Measurements from ENCODE around the gene CIZ1. TPM values are rescaled to one million over a fixed set of nuclear protein-coding genes. Genes with fewer than 3 reads are reported as not detected.
"Not testable (repeated sequence)": the region's sequence is repeated elsewhere in the genome, so short reads cannot be mapped to it uniquely, and the experiment has no call there.

CIZ1 gene
- total and polyA plus RNA-seq, 10 of the 15 experiments (the other 5 are each of a cell fraction or from before 2014, with no cell fraction given): 1.8 to 91.6 (median 35.4) TPM

DNA sequence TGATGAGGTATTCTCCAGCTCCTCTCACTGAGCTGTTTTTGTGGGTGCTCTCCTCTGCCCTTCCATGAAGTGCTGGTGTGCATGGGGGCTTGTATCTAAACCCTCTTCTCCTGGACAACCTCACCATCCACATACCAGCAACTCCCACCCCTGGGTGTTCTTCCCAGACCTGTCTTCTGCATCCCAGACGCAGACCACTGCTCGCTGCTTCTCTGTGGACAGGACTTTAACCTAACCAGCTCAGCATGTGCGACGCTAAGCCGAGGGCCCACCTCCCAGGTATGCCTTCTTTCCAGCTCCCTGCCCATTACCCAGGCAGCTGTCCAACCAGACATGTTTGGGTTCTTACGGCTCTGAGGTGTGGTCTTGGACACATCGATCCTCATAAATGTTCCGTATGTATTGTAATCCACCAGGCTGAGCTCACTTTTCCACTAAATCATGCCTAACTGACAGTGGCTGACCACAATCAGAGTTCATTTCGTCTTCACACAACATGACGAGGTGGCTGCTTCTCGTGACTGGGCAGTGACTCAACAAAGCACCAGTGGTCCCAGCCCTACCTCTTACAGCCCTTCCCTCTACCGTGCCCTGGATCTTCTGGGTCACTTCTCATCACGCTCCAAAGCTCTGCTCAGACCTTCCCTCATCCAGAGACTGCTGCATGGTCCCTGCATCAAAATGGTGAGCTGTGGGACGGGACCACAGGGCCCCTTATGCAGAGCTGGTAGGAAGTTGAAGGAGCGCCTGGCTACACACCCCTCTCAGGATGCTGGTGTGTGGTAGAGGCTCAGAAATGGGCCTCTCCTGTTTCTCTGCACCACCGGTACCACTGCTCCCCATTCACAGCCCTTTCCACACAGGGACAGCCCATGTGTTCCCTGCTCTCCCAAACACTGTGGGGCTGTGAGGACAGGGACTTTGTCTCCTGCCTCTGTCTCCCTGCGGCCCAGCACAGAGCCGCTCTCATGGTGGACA lies 54.3 kb downstream of the CIZ1 start:
- H2AFZ ChIP-seq (ENCODE audit: control insufficient read depth, low read depth, low read length): no peak overlapping the region
- in situ Hi-C loops (cut with MboI) (no loop called here), intact Hi-C loops (cut with micrococcal nuclease; ENCODE audit: unreplicated experiment) (no loop called here)
- H3K9me3 ChIP-seq (replicated peaks; ENCODE audit: control insufficient read depth, insufficient read depth, low read length): no peaks in the 10 kb centered on the region
- ChIA-PET SMC1A (ENCODE audit: uncharacterized antibody, unreplicated experiment) (interaction anchor here (1.3 kb wide), 1 partner anchor 11 kb away, joined by 3 read pairs; no protein-coding TSS in a partner anchor), CTCF (interaction anchor here (1.3 to 1.5 kb wide), 3 partner anchors 12 to 22 kb away, joined by 3 to 6 read pairs (median 3); no protein-coding TSS in a partner anchor), POLR2A (no interaction called here), RAD21 (ENCODE audit: unreplicated experiment) (no interaction called here)
- H4K20me1 ChIP-seq (ENCODE audit: control insufficient read depth, insufficient read depth): no peaks in the 10 kb centered on the region
- H3K27me3 ChIP-seq (replicated peaks in 1 of 2; ENCODE audit: control insufficient read depth in 2 of 2, insufficient read depth in 2 of 2, low read length in 1 of 2): peaks cover 0 to 2% of the 10 kb centered on the region in 2 experiments; a peak in 2 of 4 replicates
- H3K4me2 ChIP-seq (ENCODE audit: control insufficient read depth, insufficient read depth): no peak overlapping the region
- TF ChIP-seq MYC (IDR thresholded peaks at IDR 0.05; ENCODE audit: insufficient read depth, insufficient read length, insufficient replicate concordance, low read length, severe bottlenecking) (no peak), RELA (IDR thresholded peaks at IDR 0.05; ENCODE audit: borderline replicate concordance, partially characterized antibody) (no peak), NBN (IDR thresholded peaks at IDR 0.05) (no peak), EZH2 (IDR thresholded peaks at IDR 0.05; ENCODE audit: borderline replicate concordance, control insufficient read depth, low read depth, low read length) (no peak)
- no peak overlapping the region for H3K4me3 ChIP-seq
- DNase-seq (ENCODE audit: low read depth, low spot score): no peak
- no peaks in the 10 kb centered on the region for H3K36me3 ChIP-seq (ENCODE audit: control insufficient read depth in 2 of 2, insufficient read depth in 2 of 2, low read length in 1 of 2)
- no peak overlapping the region for H3K27ac ChIP-seq (ENCODE audit: control insufficient read depth, insufficient read depth)
- no TSS peak for BruUV-seq (replicated peaks)
- no peak for FAIRE-seq
- WGBS (ENCODE audit: insufficient coverage, insufficient replicate concordance, low lambda C conversion rate, missing lambda C conversion rate): 49% methylated on average over 18 of the region's 18 CpGs
- ATAC-seq: no peak
- no peaks in the 10 kb centered on the region for H3K4me1 ChIP-seq (ENCODE audit: control insufficient read depth, insufficient read depth, low read length)
- H3K9ac ChIP-seq (ENCODE audit: control insufficient read depth, insufficient read depth, low read length): no peak overlapping the region
- no peaks in the 10 kb centered on the region for H3K79me2 ChIP-seq (ENCODE audit: control insufficient read depth, insufficient read depth, low read length)

GRCh38 chr9:128135561-128135960 lies 55.8 kb downstream of the CIZ1 start:
- H3K9me3 ChIP-seq (replicated peaks; ENCODE audit: control insufficient read depth, insufficient read depth, low read length); RAD21 ChIA-PET (ENCODE audit: unreplicated experiment); H4K20me1 ChIP-seq (ENCODE audit: control insufficient read depth, insufficient read depth); H3K79me2 ChIP-seq (ENCODE audit: control insufficient read depth, insufficient read depth, low read length); ATAC-seq; FAIRE-seq; POLR2A ChIA-PET; BruUV-seq (replicated peaks); intact Hi-C loops (cut with micrococcal nuclease; ENCODE audit: unreplicated experiment); H2AFZ ChIP-seq (ENCODE audit: control insufficient read depth, low read depth, low read length); DNase-seq (ENCODE audit: low read depth, low spot score); H3K4me3 ChIP-seq; CTCF ChIA-PET; H3K4me2 ChIP-seq (ENCODE audit: control insufficient read depth, insufficient read depth); H3K4me1 ChIP-seq (ENCODE audit: control insufficient read depth, insufficient read depth, low read length); in situ Hi-C loops (cut with MboI); H3K9ac ChIP-seq (ENCODE audit: control insufficient read depth, insufficient read depth, low read length); H3K27ac ChIP-seq (ENCODE audit: control insufficient read depth, insufficient read depth); SMC1A ChIA-PET (ENCODE audit: uncharacterized antibody, unreplicated experiment); H3K36me3 ChIP-seq (ENCODE audit: control insufficient read depth in 2 of 2, insufficient read depth in 2 of 2, low read length in 1 of 2); H3K27me3 ChIP-seq (replicated peaks in 1 of 2; ENCODE audit: control insufficient read depth in 2 of 2, insufficient read depth in 2 of 2, low read length in 1 of 2): not testable (repeated sequence)
- WGBS (ENCODE audit: insufficient coverage, insufficient replicate concordance, low lambda C conversion rate, missing lambda C conversion rate): 20% methylated on average over 8 of the region's 8 CpGs

DNA sequence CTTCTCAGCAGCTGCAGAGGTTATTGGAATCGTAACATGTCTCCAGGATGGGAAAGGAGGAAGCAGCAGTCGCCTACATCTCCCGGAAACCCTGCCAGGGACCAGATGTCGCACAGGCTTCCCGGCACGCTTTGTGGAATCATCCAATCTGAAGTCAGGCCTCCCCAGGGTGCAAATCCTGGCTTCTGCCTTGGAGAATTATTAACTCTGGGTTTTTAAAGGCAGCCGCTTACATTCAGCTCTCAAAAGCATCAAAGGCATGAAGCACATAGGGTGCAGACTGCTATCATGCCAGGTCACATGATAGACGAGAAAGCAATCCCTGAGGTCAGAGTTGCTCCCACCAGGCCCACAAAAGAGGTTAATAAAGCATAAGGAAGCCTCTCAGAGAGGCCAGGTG lies 59.2 kb downstream of the CIZ1 start:
- SMC1A ChIA-PET (ENCODE audit: uncharacterized antibody, unreplicated experiment); intact Hi-C loops (cut with micrococcal nuclease; ENCODE audit: unreplicated experiment); H3K4me1 ChIP-seq (ENCODE audit: control insufficient read depth, insufficient read depth, low read length); BruUV-seq (replicated peaks); in situ Hi-C loops (cut with MboI); ATAC-seq; DNase-seq (ENCODE audit: low read depth, low spot score); POLR2A ChIA-PET; H3K9ac ChIP-seq (ENCODE audit: control insufficient read depth, insufficient read depth, low read length); FAIRE-seq; H3K9me3 ChIP-seq (replicated peaks; ENCODE audit: control insufficient read depth, insufficient read depth, low read length); H3K27ac ChIP-seq (ENCODE audit: control insufficient read depth, insufficient read depth); H3K79me2 ChIP-seq (ENCODE audit: control insufficient read depth, insufficient read depth, low read length); H3K27me3 ChIP-seq (replicated peaks in 1 of 2; ENCODE audit: control insufficient read depth in 2 of 2, insufficient read depth in 2 of 2, low read length in 1 of 2); H4K20me1 ChIP-seq (ENCODE audit: control insufficient read depth, insufficient read depth); H3K4me3 ChIP-seq; RAD21 ChIA-PET (ENCODE audit: unreplicated experiment); H2AFZ ChIP-seq (ENCODE audit: control insufficient read depth, low read depth, low read length); CTCF ChIA-PET; H3K4me2 ChIP-seq (ENCODE audit: control insufficient read depth, insufficient read depth); H3K36me3 ChIP-seq (ENCODE audit: control insufficient read depth in 2 of 2, insufficient read depth in 2 of 2, low read length in 1 of 2): not testable (repeated sequence)
- WGBS (ENCODE audit: insufficient coverage, insufficient replicate concordance, low lambda C conversion rate, missing lambda C conversion rate): 52% methylated on average over 8 of the region's 8 CpGs
